ENCODE data around the gene CACNG4.

The CACNG4 gene

DNA sequence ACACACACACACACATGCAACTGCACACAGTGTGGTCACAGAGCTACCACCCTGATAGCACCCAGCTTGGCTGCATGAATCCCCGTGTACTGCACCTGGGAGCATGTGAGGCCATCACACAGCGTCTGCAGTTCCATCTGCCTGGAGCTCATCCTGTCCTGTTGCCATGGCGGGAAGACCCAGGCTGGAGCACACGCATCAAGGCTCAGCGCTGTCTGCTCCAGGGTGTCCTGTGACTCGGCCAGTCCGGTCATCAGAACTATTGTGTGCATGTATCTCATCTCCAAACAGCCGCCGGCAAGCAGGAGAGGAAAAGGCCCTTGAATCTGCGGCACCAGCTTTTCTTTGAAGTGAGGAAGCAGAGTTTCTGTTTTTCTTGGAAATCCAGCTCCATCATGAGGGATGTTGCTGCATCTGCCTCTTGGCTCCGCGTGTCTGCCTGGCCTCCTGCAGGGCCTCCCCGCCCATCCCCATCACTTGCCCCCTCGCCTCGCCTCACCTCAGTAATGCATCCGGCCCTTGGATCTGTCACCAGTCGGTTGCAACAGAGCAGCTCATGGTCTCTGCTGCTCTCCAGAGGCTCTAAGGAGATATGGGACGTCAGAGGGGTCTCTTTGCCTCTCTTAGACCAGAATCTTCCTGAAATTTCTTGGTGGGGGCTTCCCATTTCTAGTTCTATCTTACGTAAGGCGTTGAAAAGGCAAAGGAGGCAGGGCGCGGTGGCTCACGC, 23.7 kb downstream of the CACNG4 start:
- no peak; the same call in 2 of the 3 replicates for ATAC-seq

DNA sequence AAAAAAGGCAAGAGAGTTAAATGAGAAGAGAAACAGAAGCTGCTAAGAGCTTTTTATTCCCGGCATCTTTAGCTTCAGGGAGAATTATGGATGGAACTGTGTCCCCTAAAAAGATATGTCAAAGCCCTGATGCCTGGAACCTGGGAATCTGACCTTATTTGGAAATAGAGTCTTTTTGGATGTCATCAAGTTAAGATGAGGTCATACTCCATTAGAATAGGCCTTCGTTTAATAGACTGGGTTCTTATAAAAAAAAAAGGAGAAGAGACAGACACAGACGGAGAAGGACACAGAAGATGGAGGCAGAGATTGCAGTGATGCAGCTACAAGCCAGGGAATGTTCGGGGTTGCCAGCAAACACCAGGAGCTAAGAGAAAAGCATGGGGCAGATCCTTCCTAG, 24.6 kb downstream of the CACNG4 start:
- TF ChIP-seq, protein P1, sequence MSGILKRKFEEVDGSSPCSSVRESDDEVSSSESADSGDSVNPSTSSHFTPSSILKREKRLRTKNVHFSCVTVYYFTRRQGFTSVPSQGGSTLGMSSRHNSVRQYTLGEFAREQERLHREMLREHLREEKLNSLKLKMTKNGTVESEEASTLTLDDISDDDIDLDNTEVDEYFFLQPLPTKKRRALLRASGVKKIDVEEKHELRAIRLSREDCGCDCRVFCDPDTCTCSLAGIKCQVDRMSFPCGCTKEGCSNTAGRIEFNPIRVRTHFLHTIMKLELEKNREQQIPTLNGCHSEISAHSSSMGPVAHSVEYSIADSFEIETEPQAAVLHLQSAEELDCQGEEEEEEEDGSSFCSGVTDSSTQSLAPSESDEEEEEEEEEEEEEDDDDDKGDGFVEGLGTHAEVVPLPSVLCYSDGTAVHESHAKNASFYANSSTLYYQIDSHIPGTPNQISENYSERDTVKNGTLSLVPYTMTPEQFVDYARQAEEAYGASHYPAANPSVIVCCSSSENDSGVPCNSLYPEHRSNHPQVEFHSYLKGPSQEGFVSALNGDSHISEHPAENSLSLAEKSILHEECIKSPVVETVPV (CRISPR knock-in tag; IDR thresholded peaks at IDR 0.05): no peak
- TF ChIP-seq GLIS3 (CRISPR knock-in tag; IDR thresholded peaks at IDR 0.05) (no peak), CSDC2 (CRISPR knock-in tag; IDR thresholded peaks at IDR 0.05) (no peak), TOX (CRISPR knock-in tag; IDR thresholded peaks at IDR 0.05; ENCODE audit: borderline replicate concordance) (no peak), ZFP3 (CRISPR knock-in tag; IDR thresholded peaks at IDR 0.05) (no peak), ZNF565 (CRISPR knock-in tag; conservative IDR thresholded peaks at IDR 0.05; ENCODE audit: low read depth) (no peak), SNAI2 (CRISPR knock-in tag; IDR thresholded peaks at IDR 0.05) (no peak), ZC3H10 (CRISPR knock-in tag; IDR thresholded peaks at IDR 0.05) (no peak)
- TF ChIP-seq, protein P2, sequence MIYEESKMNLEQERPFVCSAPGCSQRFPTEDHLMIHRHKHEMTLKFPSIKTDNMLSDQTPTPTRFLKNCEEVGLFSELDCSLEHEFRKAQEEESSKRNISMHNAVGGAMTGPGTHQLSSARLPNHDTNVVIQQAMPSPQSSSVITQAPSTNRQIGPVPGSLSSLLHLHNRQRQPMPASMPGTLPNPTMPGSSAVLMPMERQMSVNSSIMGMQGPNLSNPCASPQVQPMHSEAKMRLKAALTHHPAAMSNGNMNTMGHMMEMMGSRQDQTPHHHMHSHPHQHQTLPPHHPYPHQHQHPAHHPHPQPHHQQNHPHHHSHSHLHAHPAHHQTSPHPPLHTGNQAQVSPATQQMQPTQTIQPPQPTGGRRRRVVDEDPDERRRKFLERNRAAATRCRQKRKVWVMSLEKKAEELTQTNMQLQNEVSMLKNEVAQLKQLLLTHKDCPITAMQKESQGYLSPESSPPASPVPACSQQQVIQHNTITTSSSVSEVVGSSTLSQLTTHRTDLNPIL (CRISPR knock-in tag; IDR thresholded peaks at IDR 0.05; ENCODE audit: low read depth): no peak
- ATAC-seq: no peak

More for the DNA sequence above, 23.7 kb downstream of the CACNG4 start:
- TF ChIP-seq, protein P1 (CRISPR knock-in tag; IDR thresholded peaks at IDR 0.05): no peak
- no peak for TF ChIP-seq ISL1 (CRISPR knock-in tag; IDR thresholded peaks at IDR 0.05)
- no peak for TF ChIP-seq ARNTL (CRISPR knock-in tag; IDR thresholded peaks at IDR 0.05; ENCODE audit: borderline replicate concordance, low read depth)
- TF ChIP-seq BACH2 (CRISPR knock-in tag; IDR thresholded peaks at IDR 0.05; ENCODE audit: borderline replicate concordance): no peak
- TF ChIP-seq TCF4 (CRISPR knock-in tag; IDR thresholded peaks at IDR 0.05; ENCODE audit: borderline replicate concordance): no peak
- no peak for TF ChIP-seq RARB (CRISPR knock-in tag; IDR thresholded peaks at IDR 0.05)
- TF ChIP-seq SNAI2 (CRISPR knock-in tag; IDR thresholded peaks at IDR 0.05): no peak
- TF ChIP-seq TOX (CRISPR knock-in tag; IDR thresholded peaks at IDR 0.05; ENCODE audit: borderline replicate concordance): no peak
- TF ChIP-seq, protein P3, sequence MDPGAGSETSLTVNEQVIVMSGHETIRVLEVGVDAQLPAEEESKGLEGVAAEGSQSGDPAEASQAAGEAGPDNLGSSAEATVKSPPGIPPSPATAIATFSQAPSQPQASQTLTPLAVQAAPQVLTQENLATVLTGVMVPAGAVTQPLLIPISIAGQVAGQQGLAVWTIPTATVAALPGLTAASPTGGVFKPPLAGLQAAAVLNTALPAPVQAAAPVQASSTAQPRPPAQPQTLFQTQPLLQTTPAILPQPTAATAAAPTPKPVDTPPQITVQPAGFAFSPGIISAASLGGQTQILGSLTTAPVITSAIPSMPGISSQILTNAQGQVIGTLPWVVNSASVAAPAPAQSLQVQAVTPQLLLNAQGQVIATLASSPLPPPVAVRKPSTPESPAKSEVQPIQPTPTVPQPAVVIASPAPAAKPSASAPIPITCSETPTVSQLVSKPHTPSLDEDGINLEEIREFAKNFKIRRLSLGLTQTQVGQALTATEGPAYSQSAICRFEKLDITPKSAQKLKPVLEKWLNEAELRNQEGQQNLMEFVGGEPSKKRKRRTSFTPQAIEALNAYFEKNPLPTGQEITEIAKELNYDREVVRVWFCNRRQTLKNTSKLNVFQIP (CRISPR knock-in tag; IDR thresholded peaks at IDR 0.05; ENCODE audit: borderline replicate concordance, low read depth): no peak
- no peak for TF ChIP-seq ZNF70 (CRISPR knock-in tag; IDR thresholded peaks at IDR 0.05)
- no peak for TF ChIP-seq GLIS3 (CRISPR knock-in tag; IDR thresholded peaks at IDR 0.05)
- TF ChIP-seq, protein P4, sequence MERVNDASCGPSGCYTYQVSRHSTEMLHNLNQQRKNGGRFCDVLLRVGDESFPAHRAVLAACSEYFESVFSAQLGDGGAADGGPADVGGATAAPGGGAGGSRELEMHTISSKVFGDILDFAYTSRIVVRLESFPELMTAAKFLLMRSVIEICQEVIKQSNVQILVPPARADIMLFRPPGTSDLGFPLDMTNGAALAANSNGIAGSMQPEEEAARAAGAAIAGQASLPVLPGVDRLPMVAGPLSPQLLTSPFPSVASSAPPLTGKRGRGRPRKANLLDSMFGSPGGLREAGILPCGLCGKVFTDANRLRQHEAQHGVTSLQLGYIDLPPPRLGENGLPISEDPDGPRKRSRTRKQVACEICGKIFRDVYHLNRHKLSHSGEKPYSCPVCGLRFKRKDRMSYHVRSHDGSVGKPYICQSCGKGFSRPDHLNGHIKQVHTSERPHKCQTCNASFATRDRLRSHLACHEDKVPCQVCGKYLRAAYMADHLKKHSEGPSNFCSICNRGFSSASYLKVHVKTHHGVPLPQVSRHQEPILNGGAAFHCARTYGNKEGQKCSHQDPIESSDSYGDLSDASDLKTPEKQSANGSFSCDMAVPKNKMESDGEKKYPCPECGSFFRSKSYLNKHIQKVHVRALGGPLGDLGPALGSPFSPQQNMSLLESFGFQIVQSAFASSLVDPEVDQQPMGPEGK (CRISPR knock-in tag; IDR thresholded peaks at IDR 0.05; ENCODE audit: borderline replicate concordance): no peak
- TF ChIP-seq, protein P2 (CRISPR knock-in tag; IDR thresholded peaks at IDR 0.05; ENCODE audit: low read depth): no peak
- TF ChIP-seq ZNF565 (CRISPR knock-in tag; conservative IDR thresholded peaks at IDR 0.05; ENCODE audit: low read depth): no peak
- no peak for TF ChIP-seq PPARA (CRISPR knock-in tag; IDR thresholded peaks at IDR 0.05; ENCODE audit: borderline replicate concordance)
- TF ChIP-seq, protein P5, sequence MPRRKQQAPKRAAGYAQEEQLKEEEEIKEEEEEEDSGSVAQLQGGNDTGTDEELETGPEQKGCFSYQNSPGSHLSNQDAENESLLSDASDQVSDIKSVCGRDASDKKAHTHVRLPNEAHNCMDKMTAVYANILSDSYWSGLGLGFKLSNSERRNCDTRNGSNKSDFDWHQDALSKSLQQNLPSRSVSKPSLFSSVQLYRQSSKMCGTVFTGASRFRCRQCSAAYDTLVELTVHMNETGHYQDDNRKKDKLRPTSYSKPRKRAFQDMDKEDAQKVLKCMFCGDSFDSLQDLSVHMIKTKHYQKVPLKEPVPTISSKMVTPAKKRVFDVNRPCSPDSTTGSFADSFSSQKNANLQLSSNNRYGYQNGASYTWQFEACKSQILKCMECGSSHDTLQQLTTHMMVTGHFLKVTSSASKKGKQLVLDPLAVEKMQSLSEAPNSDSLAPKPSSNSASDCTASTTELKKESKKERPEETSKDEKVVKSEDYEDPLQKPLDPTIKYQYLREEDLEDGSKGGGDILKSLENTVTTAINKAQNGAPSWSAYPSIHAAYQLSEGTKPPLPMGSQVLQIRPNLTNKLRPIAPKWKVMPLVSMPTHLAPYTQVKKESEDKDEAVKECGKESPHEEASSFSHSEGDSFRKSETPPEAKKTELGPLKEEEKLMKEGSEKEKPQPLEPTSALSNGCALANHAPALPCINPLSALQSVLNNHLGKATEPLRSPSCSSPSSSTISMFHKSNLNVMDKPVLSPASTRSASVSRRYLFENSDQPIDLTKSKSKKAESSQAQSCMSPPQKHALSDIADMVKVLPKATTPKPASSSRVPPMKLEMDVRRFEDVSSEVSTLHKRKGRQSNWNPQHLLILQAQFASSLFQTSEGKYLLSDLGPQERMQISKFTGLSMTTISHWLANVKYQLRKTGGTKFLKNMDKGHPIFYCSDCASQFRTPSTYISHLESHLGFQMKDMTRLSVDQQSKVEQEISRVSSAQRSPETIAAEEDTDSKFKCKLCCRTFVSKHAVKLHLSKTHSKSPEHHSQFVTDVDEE (CRISPR knock-in tag; IDR thresholded peaks at IDR 0.05): no peak

All from SK-N-SH treated with all-trans-retinoic acid at 6 μM for 48 hours (cell line).